NCI-H748 treated with DMSO at 0.1 percent for 48 hours (cell line): ENCODE data around the gene MYLIP.
A peak's percentile ranks its signal among the peaks of the same experiment; 100 is the strongest.
"Not testable (repeated sequence)": the region's sequence is repeated elsewhere in the genome, so short reads cannot be mapped to it uniquely, and the experiment has no call there.

Source experiments
- DNase-seq: peaks from one replicate; lab custom pipeline; 2025; lab: John Stamatoyannopoulos, UW

MYLIP gene

GRCh38 chr6:16174416-16175078, 45.7 kb downstream of the MYLIP start:
- DNase-seq: no peak

- not testable (repeated sequence) for DNase-seq
These were observed 47.7 kb downstream of the MYLIP start for GRCh38 chr6:16176600-16176999.

DNA sequence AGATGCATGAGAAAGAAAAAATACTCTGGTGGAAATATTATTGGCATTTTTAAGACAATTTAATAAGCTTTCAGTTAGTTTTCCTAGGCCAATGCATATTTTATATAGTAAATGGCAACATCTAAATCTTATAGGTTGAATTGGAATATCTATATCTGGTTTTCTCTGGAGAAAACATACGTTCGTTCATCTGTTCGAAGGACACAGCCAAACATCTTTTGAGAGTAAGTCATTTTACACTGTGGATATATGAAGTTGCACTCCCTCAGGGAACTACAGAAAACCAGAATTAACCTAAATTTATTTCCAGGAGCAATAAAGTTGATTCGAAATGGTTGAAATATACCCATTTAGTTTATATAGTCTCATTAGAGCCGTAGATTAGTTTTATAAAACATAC, 49.0 kb downstream of the MYLIP start:
- no peak for DNase-seq

DNA sequence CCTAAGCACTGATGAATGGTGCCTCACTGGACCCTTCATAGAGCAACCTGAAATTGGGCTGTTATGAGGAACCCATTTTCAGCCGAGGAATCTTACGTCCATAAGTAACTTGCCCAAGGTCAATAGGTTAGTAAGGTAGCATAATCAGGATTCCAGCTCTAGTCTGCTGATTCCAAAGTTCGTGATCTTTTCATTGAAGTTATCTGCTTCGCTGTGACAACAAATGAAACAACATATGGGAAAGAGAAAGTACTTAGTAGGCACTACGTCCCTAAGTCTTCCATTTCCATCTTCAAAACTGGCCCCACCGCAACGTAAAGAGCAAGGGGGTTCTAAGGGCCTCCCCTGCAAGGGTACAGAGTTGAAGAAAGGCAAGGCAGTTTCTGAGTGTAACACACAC, 49.5 kb downstream of the MYLIP start:
- DNase-seq: no peak

DNA sequence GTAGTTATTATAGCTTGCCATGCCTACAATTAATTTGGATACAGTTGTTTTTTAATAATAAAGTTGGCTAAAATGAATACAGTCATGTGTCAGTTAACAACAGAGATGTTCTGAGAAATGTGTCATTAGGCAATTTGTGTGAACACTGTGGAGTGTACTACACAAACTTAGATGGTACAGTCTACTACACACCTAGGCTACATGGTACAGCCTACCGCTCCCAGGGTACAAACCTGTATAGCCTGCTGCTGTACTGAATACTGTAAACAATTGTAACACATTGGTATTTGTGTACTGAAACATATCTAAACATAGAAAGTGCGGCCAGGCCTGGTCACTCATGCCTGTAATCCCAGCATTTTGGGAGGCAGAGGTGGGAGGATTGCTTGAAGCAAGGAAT, 50.2 kb downstream of the MYLIP start:
- DNase-seq: no peak

DNA sequence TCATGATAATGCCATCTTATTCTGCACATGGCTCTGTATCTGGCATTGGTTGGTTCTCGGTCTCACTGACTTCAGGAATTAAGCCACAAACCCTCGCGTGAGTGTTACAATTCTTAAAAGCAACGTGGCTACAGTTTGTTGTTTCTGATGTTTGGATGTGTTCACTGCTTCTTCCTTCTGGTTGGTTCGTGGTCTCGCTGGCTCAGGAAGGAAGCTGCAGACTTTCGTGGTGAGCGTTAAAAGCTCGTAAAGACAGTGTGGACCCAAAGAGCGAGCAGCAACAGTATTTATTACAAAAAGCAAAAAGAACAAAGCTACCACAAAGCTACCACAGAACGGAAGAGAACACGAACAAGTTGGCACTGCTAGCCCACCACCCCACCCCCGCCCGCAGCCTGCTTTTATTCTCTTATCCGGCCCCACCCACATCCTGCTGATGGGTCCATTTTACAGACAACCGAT, 51.1 kb downstream of the MYLIP start:
- DNase-seq: no peak

DNA sequence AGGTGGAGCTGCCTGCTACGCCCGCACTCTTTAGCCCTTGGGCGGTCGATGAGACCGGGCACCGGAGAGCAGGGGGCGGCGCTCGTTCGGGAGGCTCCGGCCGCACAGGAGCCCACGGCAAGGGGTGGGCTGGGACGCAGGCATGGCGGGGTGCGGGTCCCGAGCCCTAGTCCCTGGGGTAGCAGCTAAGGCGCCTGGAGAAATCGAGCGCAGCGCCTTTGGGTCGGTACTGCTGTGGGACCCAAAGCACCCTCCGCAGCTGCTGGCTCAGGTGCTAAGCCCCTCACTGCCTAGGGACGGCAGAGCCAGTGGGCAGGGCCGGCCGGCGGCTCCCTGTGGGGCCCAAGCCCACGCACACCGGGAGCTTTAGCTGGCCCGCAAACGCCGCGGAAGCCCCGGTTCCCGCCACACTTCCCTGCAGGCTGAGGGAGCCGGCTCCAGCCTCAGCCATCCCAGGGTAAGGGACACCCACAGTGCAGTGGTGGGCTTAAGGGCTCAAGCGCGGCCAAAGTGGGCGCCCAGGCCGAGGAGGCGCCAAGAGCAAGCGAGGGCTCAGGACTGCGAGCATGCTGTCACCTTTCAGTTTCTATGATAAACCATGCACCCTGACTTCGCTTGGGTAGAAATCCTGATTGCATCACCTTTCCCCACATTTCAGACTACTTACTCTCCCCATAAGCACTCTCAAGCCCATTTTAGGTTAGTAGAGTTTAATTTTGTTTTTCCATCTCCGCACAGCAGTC, 52.0 kb downstream of the MYLIP start:
- no peak for DNase-seq

DNA sequence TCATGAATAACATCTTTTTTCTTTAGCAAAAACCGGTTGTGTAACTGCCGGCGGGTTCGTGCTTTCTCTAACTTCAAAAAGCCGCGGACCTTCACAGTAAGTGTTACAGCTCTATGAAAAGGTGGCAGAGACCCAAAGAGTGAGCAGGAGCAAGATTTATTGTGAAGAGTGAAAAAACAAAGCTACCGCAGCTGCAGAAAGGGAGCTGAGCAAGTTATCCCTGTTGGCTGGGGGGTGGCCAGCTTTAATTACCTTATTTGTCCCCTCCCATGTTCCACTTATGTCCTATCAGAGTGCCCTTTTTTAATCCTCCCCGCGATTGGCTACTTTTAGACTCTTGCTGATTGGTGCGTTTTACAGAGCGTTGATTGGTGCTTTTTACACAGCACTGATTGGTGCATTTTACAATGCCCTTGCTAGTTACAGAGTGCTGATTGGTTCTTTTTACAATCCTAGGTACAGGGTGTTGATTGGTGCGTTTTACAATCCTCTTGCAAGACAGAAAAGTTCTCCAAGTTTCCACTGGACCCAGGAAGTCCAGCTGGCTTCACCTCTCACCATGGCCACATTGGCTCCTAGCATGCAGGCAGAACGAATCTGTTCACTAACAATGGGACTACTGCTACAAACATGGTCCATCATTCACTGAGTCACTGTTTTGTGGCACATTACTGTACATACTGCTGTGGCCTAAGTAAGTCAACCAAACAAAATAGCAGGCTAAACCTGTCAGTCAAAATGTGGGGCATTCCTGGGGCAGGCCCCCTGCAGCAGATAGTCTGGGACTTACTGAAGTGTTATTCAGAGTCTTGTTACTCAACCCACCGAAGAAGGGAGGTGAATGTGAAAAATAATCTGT, 52.8 kb downstream of the MYLIP start:
- DNase-seq: no peak

DNA sequence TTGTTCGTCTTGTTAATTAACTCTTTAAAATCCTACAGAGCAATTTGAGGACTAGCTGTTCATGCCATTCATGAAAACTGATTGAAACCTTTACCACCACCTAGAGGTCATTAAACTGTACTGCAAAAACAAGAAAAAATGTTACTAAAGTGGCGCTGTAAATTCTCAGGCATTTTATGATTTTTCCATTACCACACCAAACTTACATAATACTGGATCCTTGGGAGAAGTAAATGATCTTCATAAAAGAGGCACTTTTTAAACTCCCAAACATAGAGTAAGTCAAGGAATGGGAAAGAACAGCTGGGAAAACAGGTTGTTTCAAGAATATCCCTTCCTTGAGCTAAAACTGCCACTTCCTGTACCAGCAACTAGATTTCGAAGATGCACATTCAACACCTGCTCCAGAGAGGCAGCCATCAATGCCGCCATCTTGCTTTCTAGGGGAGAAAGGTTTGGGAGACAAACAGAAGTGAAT, 54.3 kb downstream of the MYLIP start:
- peak; percentile 80 for DNase-seq

- peak; percentile 67 for DNase-seq
These were observed 55.2 kb downstream of the MYLIP start for GRCh38 chr6:16184129-16184528.

DNA sequence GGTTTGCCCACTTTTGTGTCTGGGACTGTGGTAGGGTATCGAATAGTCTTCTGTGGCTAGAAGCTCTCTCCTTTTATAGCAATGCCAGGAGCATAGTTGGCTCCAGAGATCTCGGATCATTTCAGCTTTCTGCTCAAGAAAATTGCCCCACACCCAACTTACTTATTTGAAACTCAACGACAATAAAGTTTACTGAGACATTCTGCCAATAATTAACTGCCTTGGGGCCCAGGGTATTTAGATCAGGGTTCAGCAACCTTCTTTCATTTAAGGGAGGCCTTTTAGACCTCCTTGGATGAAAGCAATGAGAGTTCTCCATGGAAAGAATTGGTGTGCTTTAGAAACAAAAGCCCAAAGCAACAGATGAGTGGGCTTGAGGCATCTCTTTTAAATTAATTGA, 55.7 kb downstream of the MYLIP start:
- DNase-seq: no peak

DNA sequence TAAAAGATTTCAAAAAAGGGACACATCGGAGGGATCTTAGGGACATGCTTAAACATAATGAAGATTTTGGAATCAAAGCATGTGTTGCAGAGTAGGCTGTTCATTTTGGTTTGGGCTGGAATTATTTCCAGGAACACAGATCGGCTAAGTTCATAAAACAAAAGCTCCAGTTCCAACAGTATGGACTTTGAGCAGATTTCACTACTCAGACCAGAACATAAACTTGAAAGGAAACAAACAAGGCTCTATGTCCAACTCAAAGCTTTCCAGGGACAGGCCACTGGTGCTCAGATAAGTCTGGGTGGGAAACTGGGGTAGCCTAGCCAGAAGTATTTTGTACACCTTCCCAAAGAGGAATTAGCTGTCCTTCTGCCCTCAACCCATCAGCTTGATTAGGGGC, 58.3 kb downstream of the MYLIP start:
- DNase-seq: no peak

GRCh38 chr6:16190214-16190613, 61.3 kb downstream of the MYLIP start:
- DNase-seq: peak; percentile 46

- no peak for DNase-seq
These were observed 67.5 kb downstream of the MYLIP start for GRCh38 chr6:16196260-16196983.

DNA sequence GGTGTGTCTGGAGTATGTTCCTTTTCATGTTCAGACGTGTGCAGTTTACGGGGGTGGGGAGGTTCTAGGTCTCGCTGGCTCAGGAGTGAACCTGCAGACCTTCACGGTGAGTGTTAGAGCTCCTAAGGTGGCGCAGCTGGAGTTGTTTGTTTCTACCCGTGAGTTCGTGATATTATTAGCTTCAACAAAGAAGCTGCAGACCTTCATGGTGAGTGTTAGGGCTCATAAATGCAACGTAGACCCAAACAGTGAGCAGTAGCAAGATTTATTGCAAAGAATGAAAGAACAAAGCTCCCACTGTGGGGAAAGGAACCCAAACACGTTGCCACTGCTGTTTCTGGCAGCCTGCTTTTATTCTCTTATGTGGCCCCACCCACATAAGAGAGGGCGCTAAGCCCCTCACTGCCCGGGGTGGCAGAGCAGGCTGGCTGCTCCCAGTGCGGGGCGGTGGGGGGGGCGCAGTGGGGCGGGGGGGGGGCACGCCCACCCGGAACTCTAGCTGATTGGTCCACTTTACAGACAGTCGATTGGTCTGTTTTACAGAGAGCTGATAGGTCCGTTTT, 68.2 kb downstream of the MYLIP start:
- DNase-seq: peak; percentile 23
